LHCN-M2 (cell line): ENCODE results near the gene FOXD4L4. TPM values are rescaled to one million over a fixed set of nuclear protein-coding genes. Genes with fewer than 3 reads are reported as not detected.
"Not testable (repeated sequence)": the region's sequence is repeated elsewhere in the genome, so short reads cannot be mapped to it uniquely, and the experiment has no call there.

Source experiments
- DNase-seq: peaks from one replicate; pipeline ENCODE4 v3.0.0-alpha.2; 2012; ENCODE audit warnings: low read depth
- polyA plus RNA-seq: library from polyadenylated mRNA; unstranded; fragments of >200 nt; gene quantifications from one replicate; pipeline ENCODE4 v1.2.1, GENCODE V29; 2012; ENCODE audit warnings: missing spikeins
- total RNA-seq: library from RNA; depleted of rRNA; stranded (reverse); fragments of >200 nt; gene quantifications from 2 replicates; pipeline ENCODE4 v1.2.3, GENCODE V29; 2014; rRNA removed

FOXD4L4 gene
- total RNA-seq: 0.06 and 0.17 TPM in 2 replicates
- polyA plus RNA-seq: not detected

DNA sequence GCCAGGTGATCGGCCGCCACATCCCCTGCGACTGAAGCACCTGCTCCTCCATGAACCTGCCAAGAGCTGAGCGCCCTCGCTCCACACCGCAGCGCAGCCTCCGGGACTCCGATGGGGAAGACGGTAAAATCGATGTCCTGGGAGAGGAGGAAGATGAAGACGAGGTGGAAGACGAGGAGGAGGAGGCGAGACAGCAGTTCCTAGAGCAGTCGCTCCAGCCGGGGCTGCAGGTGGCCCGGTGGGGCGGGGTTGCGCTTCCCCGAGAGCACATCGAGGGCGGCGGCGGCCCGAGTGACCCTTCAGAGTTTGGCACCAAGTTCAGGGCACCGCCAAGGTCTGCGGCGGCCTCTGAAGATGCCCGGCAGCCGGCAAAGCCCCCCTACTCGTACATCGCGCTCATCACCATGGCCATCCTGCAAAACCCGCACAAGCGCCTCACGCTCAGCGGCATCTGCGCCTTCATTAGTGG is at the start of gene FOXD4L4:
TSS of gene FOXD4L4 (plus strand) at position 51 of the 469 bp plus-strand sequence. CDS start at position 51, 0 bp downstream.
- not testable (repeated sequence) for DNase-seq

DNA sequence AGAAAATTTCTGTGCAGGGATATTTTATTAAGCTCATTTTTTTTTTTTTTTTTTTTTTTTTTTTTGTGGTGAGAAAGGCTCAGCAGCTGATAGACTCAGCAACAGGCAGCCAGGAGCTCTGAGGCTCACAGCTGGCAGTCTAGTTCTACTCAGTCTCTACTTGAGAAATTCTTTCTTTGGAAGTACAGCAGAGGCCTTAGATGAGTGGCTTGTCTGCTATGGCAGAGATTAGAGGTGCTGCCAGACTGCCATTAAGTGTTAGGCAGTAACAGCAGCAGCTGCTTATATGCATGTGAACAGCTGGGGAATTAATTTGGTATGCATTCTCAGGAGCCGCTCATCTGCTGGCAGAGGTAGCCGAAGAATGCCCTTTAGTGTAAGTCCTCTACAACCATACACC is 33.4 kb upstream of the FOXD4L4 start:
- peak; percentile 20 for DNase-seq

DNA sequence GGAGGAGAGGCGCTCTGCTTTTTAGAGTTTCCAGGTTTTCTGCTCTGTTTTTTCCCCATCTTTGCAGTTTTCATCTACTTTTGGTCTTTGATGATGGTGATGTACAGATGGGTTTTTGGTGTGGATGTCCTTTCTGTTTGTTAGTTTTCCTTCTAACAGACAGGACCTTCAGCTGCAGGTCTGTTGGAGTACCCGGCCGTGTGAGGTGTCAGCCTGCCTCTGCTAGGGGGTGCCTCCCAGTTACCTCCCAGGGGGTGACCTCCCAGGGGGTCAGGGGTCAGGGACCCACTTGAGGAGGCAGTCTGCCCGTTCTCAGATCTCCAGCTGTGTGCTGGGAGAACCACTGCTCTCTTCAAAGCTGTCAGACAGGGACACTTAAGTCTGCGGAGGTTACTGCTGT is 22.5 kb upstream of the FOXD4L4 start:
- not testable (repeated sequence) for DNase-seq

DNA sequence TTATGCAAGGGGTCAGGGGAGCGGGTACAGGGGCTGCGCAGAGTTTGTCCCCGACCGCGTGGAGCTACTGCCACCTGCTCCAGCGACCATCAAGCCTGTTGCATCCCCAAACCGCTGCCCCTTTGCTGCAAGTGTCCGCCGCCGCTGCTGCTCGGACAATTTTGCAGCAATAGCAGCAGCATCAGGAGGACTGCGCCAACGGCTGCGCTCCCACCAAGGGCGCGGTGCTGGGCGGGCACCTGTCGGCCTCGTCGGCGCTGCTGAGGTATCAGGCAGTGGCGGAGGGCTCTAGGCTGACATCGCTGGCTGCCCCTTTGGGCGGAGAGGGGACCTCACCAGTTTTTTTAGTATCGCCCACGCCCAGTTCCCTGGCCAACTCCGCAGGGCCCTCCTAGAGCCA is 1.2 kb downstream of the FOXD4L4 start:
- DNase-seq: not testable (repeated sequence)

Other genes starting within 250 kb of the FOXD4L4 start
- 23.3 and 27.8 TPM in 2 replicates for gene ZNG1E, start 61.2 kb upstream of the FOXD4L4 start, total RNA-seq